Stimulated activated naive B cell treated with anti-CD40 and anti-IgM and Interleukin-4, amounts not matched to agents 10 μg/mL and 1 μg/mL and 100 μg/mL, for 72 hours (primary cell): ENCODE measurements around the gene PTPN6.

ENCODE experiments used
- ATAC-seq, 2 donors: fragments of 150-1000 bp; cut with Tn5 transposase; replicated peaks; 2 replicates each; pipeline ENCODE4 v1.10.0; 2021; ENCODE audit warnings: moderate library complexity in 1 of 2
- DNase-seq: peaks from one replicate; pipeline ENCODE4 v3.0.0; 2021
- H3K27ac Mint-ChIP-seq: one replicate; pipeline ENCODE4 v1.8.0; 2022; ENCODE audit warnings: mild to moderate bottlenecking, mixed read lengths
- H3K27me3 Mint-ChIP-seq, 2 donors: one replicate each; pipeline ENCODE4 v1.8.0; 2022; ENCODE audit warnings: mixed read lengths in 2 of 2
- H3K36me3 Mint-ChIP-seq, 2 donors: one replicate each; pipeline ENCODE4 v1.8.0; 2022; ENCODE audit warnings: mixed read lengths in 2 of 2, mild to moderate bottlenecking in 1 of 2
- H3K4me1 Mint-ChIP-seq, 2 donors: one replicate each; pipeline ENCODE4 v1.8.0; 2022; ENCODE audit warnings: mixed read lengths in 2 of 2, mild to moderate bottlenecking in 1 of 2
- H3K4me3 Mint-ChIP-seq, 2 donors: one replicate each; pipeline ENCODE4 v1.8.0; 2022; ENCODE audit warnings: mild to moderate bottlenecking in 2 of 2, mixed read lengths in 2 of 2, moderate library complexity in 1 of 2
- H3K9me3 Mint-ChIP-seq, 2 donors: one replicate each; pipeline ENCODE4 v1.8.0; 2022; ENCODE audit warnings: mixed read lengths in 2 of 2, mild to moderate bottlenecking in 1 of 2

PTPN6 gene

GRCh38 chr12:7001921-7002591, 50.9 kb downstream of the PTPN6 start:
- Mint-ChIP-seq H3K36me3 (peaks cover 22 to 33% of the 10 kb centered on the region in 2 donors), H3K27ac (no peak overlapping the region), H3K4me1 (peaks cover 12 to 22% of the 10 kb centered on the region in 2 donors), H3K4me3 (no peak overlapping the region), H3K9me3 (no peaks in the 10 kb centered on the region), H3K27me3 (no peaks in the 10 kb centered on the region)
- DNase-seq (no peak), ATAC-seq (no peak)

GRCh38 chr12:7004287-7004803, 53.2 kb downstream of the PTPN6 start:
- Mint-ChIP-seq H3K27me3 (no peaks in the 10 kb centered on the region), H3K4me3 (no peak overlapping the region), H3K4me1 (peaks cover 12 to 26% of the 10 kb centered on the region in 2 donors), H3K36me3 (peaks cover 20 to 31% of the 10 kb centered on the region in 2 donors), H3K27ac (no peak overlapping the region), H3K9me3 (no peaks in the 10 kb centered on the region)
- no peak for DNase-seq
- no peak for ATAC-seq

GRCh38 chr12:7004840-7005239, 53.7 kb downstream of the PTPN6 start:
- Mint-ChIP-seq H3K36me3 (peaks cover 20 to 33% of the 10 kb centered on the region in 2 donors), H3K9me3 (no peaks in the 10 kb centered on the region), H3K27ac (no peak overlapping the region), H3K4me3 (no peak overlapping the region), H3K4me1 (peaks cover 12 to 26% of the 10 kb centered on the region in 2 donors), H3K27me3 (no peaks in the 10 kb centered on the region)
- ATAC-seq (no peak), DNase-seq (no peak)

- Mint-ChIP-seq H3K36me3 (peaks cover 23 to 38% of the 10 kb centered on the region in 2 donors), H3K27ac (no peak overlapping the region), H3K27me3 (no peaks in the 10 kb centered on the region), H3K9me3 (no peaks in the 10 kb centered on the region), H3K4me1 (peaks cover 12 to 26% of the 10 kb centered on the region in 2 donors), H3K4me3 (no peak overlapping the region)
- ATAC-seq, result peak; percentile 36 to 55
- DNase-seq, result no peak
Observed at GRCh38 chr12:7005311-7005710, 54.2 kb downstream of the PTPN6 start.

GRCh38 chr12:7006639-7007038, 55.5 kb downstream of the PTPN6 start:
- peaks cover 12 to 26% of the 10 kb centered on the region in 2 donors for H3K4me1 Mint-ChIP-seq
- DNase-seq (no peak), ATAC-seq (no peak)
- peaks cover 21 to 34% of the 10 kb centered on the region in 2 donors for H3K36me3 Mint-ChIP-seq
- no peaks in the 10 kb centered on the region for H3K9me3 Mint-ChIP-seq
- no peak overlapping the region for H3K27ac Mint-ChIP-seq
- H3K27me3 Mint-ChIP-seq, result no peaks in the 10 kb centered on the region
- no peak overlapping the region for H3K4me3 Mint-ChIP-seq

DNA sequence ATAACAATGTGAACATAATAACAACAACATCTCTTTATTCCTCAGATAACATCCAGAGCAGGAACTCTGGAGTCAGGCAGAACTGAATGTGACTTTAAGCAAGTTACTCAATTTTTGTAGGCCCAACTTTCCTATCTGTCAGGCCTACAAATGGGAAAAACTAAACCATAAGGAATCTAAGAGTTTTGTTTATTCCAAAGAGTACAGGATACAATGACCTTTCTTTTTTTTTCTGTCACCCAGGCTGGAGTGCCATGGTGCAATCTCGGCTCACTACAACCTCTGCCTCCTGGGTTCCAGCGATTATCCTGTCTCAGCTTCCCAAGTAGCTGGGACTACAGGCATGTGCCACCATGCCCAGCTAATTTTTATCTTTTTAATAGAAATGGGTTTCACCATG, 57.7 kb downstream of the PTPN6 start:
- H3K9me3 Mint-ChIP-seq, result no peaks in the 10 kb centered on the region
- H3K4me1 Mint-ChIP-seq, result peaks cover 14 to 19% of the 10 kb centered on the region in 2 donors

DNA sequence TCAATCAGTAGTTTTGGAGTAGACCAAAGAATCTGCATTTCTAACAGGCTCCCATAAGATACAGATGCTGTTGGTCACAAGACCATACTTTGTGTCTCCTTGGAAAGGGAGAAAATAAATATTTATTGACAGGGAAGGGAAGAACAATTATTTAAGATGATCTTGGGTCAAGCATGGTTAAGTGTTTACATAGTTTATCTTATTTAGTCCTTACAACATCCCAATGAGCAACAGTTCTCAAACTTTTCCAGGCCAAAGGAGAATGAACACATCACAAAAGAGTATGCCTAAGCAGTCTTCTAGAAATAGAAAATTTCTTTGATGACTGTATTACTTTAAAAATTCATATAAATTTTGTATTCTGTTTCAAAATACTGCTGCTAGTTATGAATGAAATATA, 58.4 kb downstream of the PTPN6 start:
- no peaks in the 10 kb centered on the region for H3K9me3 Mint-ChIP-seq
- H3K4me1 Mint-ChIP-seq, result peaks cover 15 to 17% of the 10 kb centered on the region in 2 donors
- no peak overlapping the region for H3K4me3 Mint-ChIP-seq
- peaks cover 23 to 42% of the 10 kb centered on the region in 2 donors for H3K36me3 Mint-ChIP-seq
- H3K27ac Mint-ChIP-seq, result no peak overlapping the region
- DNase-seq, result no peak
- H3K27me3 Mint-ChIP-seq, result no peaks in the 10 kb centered on the region
- no peak for ATAC-seq

More for the DNA sequence above, 57.7 kb downstream of the PTPN6 start:
- no peak overlapping the region for H3K27ac Mint-ChIP-seq
- no peak for ATAC-seq
- H3K27me3 Mint-ChIP-seq, result no peaks in the 10 kb centered on the region
- no peak for DNase-seq
- H3K36me3 Mint-ChIP-seq, result peaks cover 24 to 41% of the 10 kb centered on the region in 2 donors
- no peak overlapping the region for H3K4me3 Mint-ChIP-seq
